K562 (cell line): ENCODE measurements around the gene PLXDC1. TPM values are rescaled to one million over a fixed set of nuclear protein-coding genes. Genes with fewer than 3 reads are reported as not detected.

Experiments used
- EP300 ChIP-seq: IDR thresholded peaks from 2 replicates; pipeline ENCODE4 v1.6.1; 2012; ENCODE audit warnings: low read length, improper control_type of control experiment
- SMARCA4 ChIP-seq: fragments of 450-650 bp; IDR thresholded peaks from 2 replicates; pipeline ENCODE4 v1.6.1; 2016
- polyA plus RNA-seq, 8 experiments: library from polyadenylated mRNA; depleted of rRNA in 4 of 8; stranded (reverse) in 5 of 8; unstranded in 3 of 8; fragments of >200 nt; fragmentation: Nextera tagmentation in 2 of 8; fragmentation: Illumina TruSeq in 1 of 8; extraction: Ambion mirVana in 2 of 8; extraction: Trizol in 1 of 8; gene quantifications; 2 replicates each; pipeline versions ENCODE4 v1.2.1 to v1.2.3, GENCODE V29; 2011 to 2014; ENCODE audit warnings: inconsistent platforms in 1 of 8, missing spikeins in 1 of 8
- total RNA-seq, 7 experiments: library from RNA; depleted of rRNA in 6 of 7; stranded (reverse); fragments of >200 nt in 6 of 7; fragmentation: Illumina TruSeq in 2 of 7; extraction: Trizol in 2 of 7; gene quantifications; 2 replicates each; pipeline versions ENCODE4 v1.2.1 to v1.2.3, GENCODE V29; 2011 to 2021; ENCODE audit warnings: low replicate concordance in 1 of 7
- TF ChIP-seq, protein P1 (sequence below): fragments of 450-650 bp; IDR thresholded peaks from 2 replicates; pipeline ENCODE4 v1.6.1; 2016; ENCODE audit warnings: mild to moderate bottlenecking, moderate library complexity
- TF ChIP-seq, protein P2 (sequence below): sonication (generic); formaldehyde crosslinking; IDR thresholded peaks from 2 replicates; pipeline ENCODE4 v1.9.0; 2022; ENCODE audit warnings: mild to moderate bottlenecking, missing genetic modification reagents

The PLXDC1 gene
- total and polyA plus RNA-seq, 9 of the 15 experiments (the other 6 are each of a cell fraction or from before 2014, with no cell fraction given): not detected

DNA sequence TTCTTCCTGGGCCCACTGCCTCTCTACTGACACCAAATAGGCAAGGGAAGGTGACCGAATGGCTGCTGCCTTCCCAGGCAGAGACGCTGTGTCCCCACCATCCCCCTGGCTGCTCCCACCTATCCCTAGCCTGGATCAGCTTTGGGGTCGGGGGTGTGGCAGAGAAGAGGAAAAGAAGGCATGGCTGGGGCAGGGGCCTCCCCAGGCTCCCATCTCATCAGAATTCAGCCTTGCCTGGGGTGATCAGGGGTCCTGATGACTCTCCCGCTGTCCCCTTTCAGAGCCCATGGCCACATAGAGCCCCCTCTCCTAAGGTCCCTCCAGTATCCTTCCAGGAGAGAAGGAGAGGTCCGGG lies 665 bp downstream of the PLXDC1 start (continued):
- TF ChIP-seq, protein P1, sequence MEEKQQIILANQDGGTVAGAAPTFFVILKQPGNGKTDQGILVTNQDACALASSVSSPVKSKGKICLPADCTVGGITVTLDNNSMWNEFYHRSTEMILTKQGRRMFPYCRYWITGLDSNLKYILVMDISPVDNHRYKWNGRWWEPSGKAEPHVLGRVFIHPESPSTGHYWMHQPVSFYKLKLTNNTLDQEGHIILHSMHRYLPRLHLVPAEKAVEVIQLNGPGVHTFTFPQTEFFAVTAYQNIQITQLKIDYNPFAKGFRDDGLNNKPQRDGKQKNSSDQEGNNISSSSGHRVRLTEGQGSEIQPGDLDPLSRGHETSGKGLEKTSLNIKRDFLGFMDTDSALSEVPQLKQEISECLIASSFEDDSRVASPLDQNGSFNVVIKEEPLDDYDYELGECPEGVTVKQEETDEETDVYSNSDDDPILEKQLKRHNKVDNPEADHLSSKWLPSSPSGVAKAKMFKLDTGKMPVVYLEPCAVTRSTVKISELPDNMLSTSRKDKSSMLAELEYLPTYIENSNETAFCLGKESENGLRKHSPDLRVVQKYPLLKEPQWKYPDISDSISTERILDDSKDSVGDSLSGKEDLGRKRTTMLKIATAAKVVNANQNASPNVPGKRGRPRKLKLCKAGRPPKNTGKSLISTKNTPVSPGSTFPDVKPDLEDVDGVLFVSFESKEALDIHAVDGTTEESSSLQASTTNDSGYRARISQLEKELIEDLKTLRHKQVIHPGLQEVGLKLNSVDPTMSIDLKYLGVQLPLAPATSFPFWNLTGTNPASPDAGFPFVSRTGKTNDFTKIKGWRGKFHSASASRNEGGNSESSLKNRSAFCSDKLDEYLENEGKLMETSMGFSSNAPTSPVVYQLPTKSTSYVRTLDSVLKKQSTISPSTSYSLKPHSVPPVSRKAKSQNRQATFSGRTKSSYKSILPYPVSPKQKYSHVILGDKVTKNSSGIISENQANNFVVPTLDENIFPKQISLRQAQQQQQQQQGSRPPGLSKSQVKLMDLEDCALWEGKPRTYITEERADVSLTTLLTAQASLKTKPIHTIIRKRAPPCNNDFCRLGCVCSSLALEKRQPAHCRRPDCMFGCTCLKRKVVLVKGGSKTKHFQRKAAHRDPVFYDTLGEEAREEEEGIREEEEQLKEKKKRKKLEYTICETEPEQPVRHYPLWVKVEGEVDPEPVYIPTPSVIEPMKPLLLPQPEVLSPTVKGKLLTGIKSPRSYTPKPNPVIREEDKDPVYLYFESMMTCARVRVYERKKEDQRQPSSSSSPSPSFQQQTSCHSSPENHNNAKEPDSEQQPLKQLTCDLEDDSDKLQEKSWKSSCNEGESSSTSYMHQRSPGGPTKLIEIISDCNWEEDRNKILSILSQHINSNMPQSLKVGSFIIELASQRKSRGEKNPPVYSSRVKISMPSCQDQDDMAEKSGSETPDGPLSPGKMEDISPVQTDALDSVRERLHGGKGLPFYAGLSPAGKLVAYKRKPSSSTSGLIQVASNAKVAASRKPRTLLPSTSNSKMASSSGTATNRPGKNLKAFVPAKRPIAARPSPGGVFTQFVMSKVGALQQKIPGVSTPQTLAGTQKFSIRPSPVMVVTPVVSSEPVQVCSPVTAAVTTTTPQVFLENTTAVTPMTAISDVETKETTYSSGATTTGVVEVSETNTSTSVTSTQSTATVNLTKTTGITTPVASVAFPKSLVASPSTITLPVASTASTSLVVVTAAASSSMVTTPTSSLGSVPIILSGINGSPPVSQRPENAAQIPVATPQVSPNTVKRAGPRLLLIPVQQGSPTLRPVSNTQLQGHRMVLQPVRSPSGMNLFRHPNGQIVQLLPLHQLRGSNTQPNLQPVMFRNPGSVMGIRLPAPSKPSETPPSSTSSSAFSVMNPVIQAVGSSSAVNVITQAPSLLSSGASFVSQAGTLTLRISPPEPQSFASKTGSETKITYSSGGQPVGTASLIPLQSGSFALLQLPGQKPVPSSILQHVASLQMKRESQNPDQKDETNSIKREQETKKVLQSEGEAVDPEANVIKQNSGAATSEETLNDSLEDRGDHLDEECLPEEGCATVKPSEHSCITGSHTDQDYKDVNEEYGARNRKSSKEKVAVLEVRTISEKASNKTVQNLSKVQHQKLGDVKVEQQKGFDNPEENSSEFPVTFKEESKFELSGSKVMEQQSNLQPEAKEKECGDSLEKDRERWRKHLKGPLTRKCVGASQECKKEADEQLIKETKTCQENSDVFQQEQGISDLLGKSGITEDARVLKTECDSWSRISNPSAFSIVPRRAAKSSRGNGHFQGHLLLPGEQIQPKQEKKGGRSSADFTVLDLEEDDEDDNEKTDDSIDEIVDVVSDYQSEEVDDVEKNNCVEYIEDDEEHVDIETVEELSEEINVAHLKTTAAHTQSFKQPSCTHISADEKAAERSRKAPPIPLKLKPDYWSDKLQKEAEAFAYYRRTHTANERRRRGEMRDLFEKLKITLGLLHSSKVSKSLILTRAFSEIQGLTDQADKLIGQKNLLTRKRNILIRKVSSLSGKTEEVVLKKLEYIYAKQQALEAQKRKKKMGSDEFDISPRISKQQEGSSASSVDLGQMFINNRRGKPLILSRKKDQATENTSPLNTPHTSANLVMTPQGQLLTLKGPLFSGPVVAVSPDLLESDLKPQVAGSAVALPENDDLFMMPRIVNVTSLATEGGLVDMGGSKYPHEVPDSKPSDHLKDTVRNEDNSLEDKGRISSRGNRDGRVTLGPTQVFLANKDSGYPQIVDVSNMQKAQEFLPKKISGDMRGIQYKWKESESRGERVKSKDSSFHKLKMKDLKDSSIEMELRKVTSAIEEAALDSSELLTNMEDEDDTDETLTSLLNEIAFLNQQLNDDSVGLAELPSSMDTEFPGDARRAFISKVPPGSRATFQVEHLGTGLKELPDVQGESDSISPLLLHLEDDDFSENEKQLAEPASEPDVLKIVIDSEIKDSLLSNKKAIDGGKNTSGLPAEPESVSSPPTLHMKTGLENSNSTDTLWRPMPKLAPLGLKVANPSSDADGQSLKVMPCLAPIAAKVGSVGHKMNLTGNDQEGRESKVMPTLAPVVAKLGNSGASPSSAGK: no peak
- TF ChIP-seq EP300 (no peak), SMARCA4 (no peak)
- TF ChIP-seq, protein P2, sequence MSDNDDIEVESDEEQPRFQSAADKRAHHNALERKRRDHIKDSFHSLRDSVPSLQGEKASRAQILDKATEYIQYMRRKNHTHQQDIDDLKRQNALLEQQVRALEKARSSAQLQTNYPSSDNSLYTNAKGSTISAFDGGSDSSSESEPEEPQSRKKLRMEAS (CRISPR knock-in tag): no peak
